HG02678 (cell line): ENCODE measurements around the gene CXXC5.
"Not testable (repeated sequence)": the region's sequence is repeated elsewhere in the genome, so short reads cannot be mapped to it uniquely, and the experiment has no call there.

Source experiments
- ATAC-seq: cut with Tn5 transposase; IDR thresholded peaks from one replicate; pipeline ENCODE4 v1.9.1; 2021; ENCODE audit warnings: mild to moderate bottlenecking, moderate library complexity; ENCODE audit not compliant: unreplicated experiment

Gene CXXC5

GRCh38 chr5:139708877-139709581 is 60.9 kb downstream of the CXXC5 start:
- ATAC-seq = no peak

GRCh38 chr5:139709582-139710318 is 61.6 kb downstream of the CXXC5 start:
- no peak for ATAC-seq

- ATAC-seq = peak; percentile 34
Observed at GRCh38 chr5:139710319-139711066, 62.3 kb downstream of the CXXC5 start.

GRCh38 chr5:139711067-139711905 is 63.1 kb downstream of the CXXC5 start:
- no peak for ATAC-seq

GRCh38 chr5:139711906-139712224 is 63.7 kb downstream of the CXXC5 start:
- ATAC-seq = no peak

GRCh38 chr5:139712412-139712811 is 64.3 kb downstream of the CXXC5 start:
- no peak for ATAC-seq

- ATAC-seq = not testable (repeated sequence)
Observed at GRCh38 chr5:139713898-139714297, 65.7 kb downstream of the CXXC5 start.

- ATAC-seq = no peak
Observed at GRCh38 chr5:139717221-139717620, 69.1 kb downstream of the CXXC5 start.

- ATAC-seq = not testable (repeated sequence)
Observed at GRCh38 chr5:139718403-139718802, 70.3 kb downstream of the CXXC5 start.

GRCh38 chr5:139719970-139720369 is 71.8 kb downstream of the CXXC5 start:
- ATAC-seq = not testable (repeated sequence)

- ATAC-seq = no peak
Observed at GRCh38 chr5:139723986-139724587, 75.9 kb downstream of the CXXC5 start.

GRCh38 chr5:139725073-139725830 is 77.1 kb downstream of the CXXC5 start:
- ATAC-seq = no peak

GRCh38 chr5:139726248-139726647 is 78.1 kb downstream of the CXXC5 start:
- ATAC-seq = no peak

GRCh38 chr5:139727615-139728014 is 79.5 kb downstream of the CXXC5 start:
- ATAC-seq = not testable (repeated sequence)

GRCh38 chr5:139731281-139731680 is 83.1 kb downstream of the CXXC5 start:
- ATAC-seq = no peak

- no peak for ATAC-seq
Observed at GRCh38 chr5:139732019-139732418, 83.9 kb downstream of the CXXC5 start.

GRCh38 chr5:139733010-139733688 is 85.0 kb downstream of the CXXC5 start:
- ATAC-seq = no peak
